Germinal center (tissue), 1 donor: ENCODE results near the gene LDLRAD3.

Experiments
- DNase-seq: peaks from one replicate; pipeline ENCODE4 v3.0.0; 2012; ENCODE audit warnings: mixed read lengths, low spot score

LDLRAD3 gene

GRCh38 chr11:36077886-36078685, 134.2 kb downstream of the LDLRAD3 start:
- DNase-seq: no peak

- DNase-seq: no peak
Observed at GRCh38 chr11:36078686-36079055, 134.8 kb downstream of the LDLRAD3 start.

- DNase-seq: no peak
Observed at GRCh38 chr11:36079878-36080675, 136.2 kb downstream of the LDLRAD3 start.

- no peak for DNase-seq
Observed at GRCh38 chr11:36081274-36081945, 137.5 kb downstream of the LDLRAD3 start.

- DNase-seq: no peak
Observed at GRCh38 chr11:36086366-36086765, 142.5 kb downstream of the LDLRAD3 start.

- DNase-seq: no peak
Observed at GRCh38 chr11:36088266-36088972, 144.6 kb downstream of the LDLRAD3 start.

- DNase-seq: no peak
Observed at GRCh38 chr11:36089920-36090319, 146.1 kb downstream of the LDLRAD3 start.

GRCh38 chr11:36090356-36091109, 146.7 kb downstream of the LDLRAD3 start:
- no peak for DNase-seq

- no peak for DNase-seq
Observed at GRCh38 chr11:36091256-36091811, 147.5 kb downstream of the LDLRAD3 start.

GRCh38 chr11:36092314-36093030, 148.6 kb downstream of the LDLRAD3 start:
- no peak for DNase-seq

- no peak for DNase-seq
Observed at GRCh38 chr11:36093548-36093947, 149.7 kb downstream of the LDLRAD3 start.

- DNase-seq: no peak
Observed at GRCh38 chr11:36094164-36094563, 150.3 kb downstream of the LDLRAD3 start.

GRCh38 chr11:36095716-36096115, 151.9 kb downstream of the LDLRAD3 start:
- no peak for DNase-seq

GRCh38 chr11:36097219-36097650, 153.4 kb downstream of the LDLRAD3 start:
- no peak for DNase-seq

GRCh38 chr11:36098087-36098486, 154.2 kb downstream of the LDLRAD3 start:
- no peak for DNase-seq

- DNase-seq: no peak
Observed at GRCh38 chr11:36098853-36099375, 155.1 kb downstream of the LDLRAD3 start.

GRCh38 chr11:36101466-36101865, 157.6 kb downstream of the LDLRAD3 start:
- DNase-seq: no peak

- no peak for DNase-seq
Observed at GRCh38 chr11:36102868-36103267, 159.0 kb downstream of the LDLRAD3 start.

- DNase-seq: no peak
Observed at GRCh38 chr11:36103933-36104530, 160.2 kb downstream of the LDLRAD3 start.

- DNase-seq: no peak
Observed at GRCh38 chr11:36104660-36104992, 160.8 kb downstream of the LDLRAD3 start.
